ENCODE measurements around the gene CCDC60.
"Not testable (repeated sequence)": the region's sequence is repeated elsewhere in the genome, so short reads cannot be mapped to it uniquely, and the experiment has no call there.

Gene CCDC60

DNA sequence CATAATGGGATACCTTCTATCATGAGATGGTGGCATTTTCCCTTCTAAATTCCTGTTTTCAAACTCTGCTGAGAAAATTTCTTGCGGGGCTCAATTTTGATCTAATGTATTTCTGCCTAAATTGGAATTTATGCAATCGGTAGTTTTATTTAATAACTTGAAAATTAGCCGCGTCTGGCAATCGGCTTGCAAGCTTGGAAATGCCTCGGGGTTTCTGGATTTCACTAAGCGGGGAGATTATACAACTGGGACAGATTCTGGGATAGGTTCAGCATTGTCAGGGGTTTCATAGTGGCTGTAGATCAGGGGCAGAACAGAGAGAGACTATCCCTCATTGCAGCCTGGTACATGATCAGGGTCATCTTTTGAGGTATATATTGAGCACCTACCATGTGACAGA is 8.6 kb downstream of the CCDC60 start:
- no peaks in the 10 kb centered on the region for H3K27me3 ChIP-seq (replicated peaks; ENCODE audit: insufficient read depth, low read length)
- H3K4me2 ChIP-seq (ENCODE audit: low read depth, low read length) = no peak overlapping the region
- no peak overlapping the region for H3K9ac ChIP-seq (ENCODE audit: low read length)
- no peak for DNase-seq
- H2AFZ ChIP-seq (ENCODE audit: low read length) = no peak overlapping the region
- H3K4me3 ChIP-seq (ENCODE audit: low read length) = no peak overlapping the region
- no peaks in the 10 kb centered on the region for H3K36me3 ChIP-seq (replicated peaks; ENCODE audit: insufficient read depth, low read length)
- TF ChIP-seq, protein P1, sequence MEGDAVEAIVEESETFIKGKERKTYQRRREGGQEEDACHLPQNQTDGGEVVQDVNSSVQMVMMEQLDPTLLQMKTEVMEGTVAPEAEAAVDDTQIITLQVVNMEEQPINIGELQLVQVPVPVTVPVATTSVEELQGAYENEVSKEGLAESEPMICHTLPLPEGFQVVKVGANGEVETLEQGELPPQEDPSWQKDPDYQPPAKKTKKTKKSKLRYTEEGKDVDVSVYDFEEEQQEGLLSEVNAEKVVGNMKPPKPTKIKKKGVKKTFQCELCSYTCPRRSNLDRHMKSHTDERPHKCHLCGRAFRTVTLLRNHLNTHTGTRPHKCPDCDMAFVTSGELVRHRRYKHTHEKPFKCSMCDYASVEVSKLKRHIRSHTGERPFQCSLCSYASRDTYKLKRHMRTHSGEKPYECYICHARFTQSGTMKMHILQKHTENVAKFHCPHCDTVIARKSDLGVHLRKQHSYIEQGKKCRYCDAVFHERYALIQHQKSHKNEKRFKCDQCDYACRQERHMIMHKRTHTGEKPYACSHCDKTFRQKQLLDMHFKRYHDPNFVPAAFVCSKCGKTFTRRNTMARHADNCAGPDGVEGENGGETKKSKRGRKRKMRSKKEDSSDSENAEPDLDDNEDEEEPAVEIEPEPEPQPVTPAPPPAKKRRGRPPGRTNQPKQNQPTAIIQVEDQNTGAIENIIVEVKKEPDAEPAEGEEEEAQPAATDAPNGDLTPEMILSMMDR (IDR thresholded peaks at IDR 0.05; ENCODE audit: low read length) = no peak
- TF ChIP-seq EZH2phosphoT487 (IDR thresholded peaks at IDR 0.05; ENCODE audit: low read length) (no peak), EZH2 (optimal IDR thresholded peaks at IDR 0.05; ENCODE audit: low read depth, low read length) (no peak)
- no peaks in the 10 kb centered on the region for H3K9me2 ChIP-seq (replicated peaks; ENCODE audit: insufficient read depth, low read length)
- H4K20me1 ChIP-seq (ENCODE audit: insufficient read depth, low read length) = no peaks in the 10 kb centered on the region
- H3K4me1 ChIP-seq (ENCODE audit: low read length) = no peaks in the 10 kb centered on the region
- no peaks in the 10 kb centered on the region for H3K9me3 ChIP-seq (replicated peaks; ENCODE audit: insufficient read depth, low read length)
- no peaks in the 10 kb centered on the region for H3F3A ChIP-seq (ENCODE audit: insufficient read depth, low read length)
- no peak overlapping the region for H3K27ac ChIP-seq (ENCODE audit: low read length)
- H3K79me2 ChIP-seq (ENCODE audit: low read length) = no peaks in the 10 kb centered on the region

DNA sequence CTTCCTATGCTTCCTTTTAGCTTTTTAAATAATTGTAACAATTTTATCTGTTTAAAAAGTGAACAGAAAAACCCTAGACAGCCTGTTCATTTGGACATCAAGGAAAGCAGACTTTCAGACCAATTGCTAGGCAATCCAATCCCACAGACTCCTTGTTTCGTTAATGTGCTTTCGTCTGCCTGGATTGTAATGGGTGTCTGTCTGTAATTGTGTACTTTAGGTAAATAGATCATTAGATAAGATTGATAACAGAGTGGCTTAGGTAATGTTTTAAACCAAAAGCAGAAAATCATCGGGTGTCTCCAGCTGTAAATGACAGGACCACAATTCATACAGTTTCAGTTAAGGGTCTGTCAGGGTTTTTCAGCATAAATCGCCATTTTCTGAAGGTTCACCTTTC is 19.6 kb downstream of the CCDC60 start:
- H3K4me1 ChIP-seq (ENCODE audit: low read length) = no peaks in the 10 kb centered on the region
- H3K27me3 ChIP-seq (replicated peaks; ENCODE audit: insufficient read depth, low read length) = no peaks in the 10 kb centered on the region
- no peak overlapping the region for H3K4me3 ChIP-seq (ENCODE audit: low read length)
- TF ChIP-seq EZH2 (optimal IDR thresholded peaks at IDR 0.05; ENCODE audit: low read depth, low read length) (no peak), EZH2phosphoT487 (IDR thresholded peaks at IDR 0.05; ENCODE audit: low read length) (no peak)
- TF ChIP-seq, protein P1 (IDR thresholded peaks at IDR 0.05; ENCODE audit: low read length) = no peak
- no peak overlapping the region for H3K27ac ChIP-seq (ENCODE audit: low read length)
- no peaks in the 10 kb centered on the region for H3K9me2 ChIP-seq (replicated peaks; ENCODE audit: insufficient read depth, low read length)
- H3K9ac ChIP-seq (ENCODE audit: low read length) = no peak overlapping the region
- H2AFZ ChIP-seq (ENCODE audit: low read length) = no peak overlapping the region
- H3K79me2 ChIP-seq (ENCODE audit: low read length) = no peaks in the 10 kb centered on the region
- no peaks in the 10 kb centered on the region for H3K9me3 ChIP-seq (replicated peaks; ENCODE audit: insufficient read depth, low read length)
- no peaks in the 10 kb centered on the region for H4K20me1 ChIP-seq (ENCODE audit: insufficient read depth, low read length)
- H3K4me2 ChIP-seq (ENCODE audit: low read depth, low read length) = no peak overlapping the region
- no peaks in the 10 kb centered on the region for H3K36me3 ChIP-seq (replicated peaks; ENCODE audit: insufficient read depth, low read length)
- no peaks in the 10 kb centered on the region for H3F3A ChIP-seq (ENCODE audit: insufficient read depth, low read length)
- no peak for DNase-seq

DNA sequence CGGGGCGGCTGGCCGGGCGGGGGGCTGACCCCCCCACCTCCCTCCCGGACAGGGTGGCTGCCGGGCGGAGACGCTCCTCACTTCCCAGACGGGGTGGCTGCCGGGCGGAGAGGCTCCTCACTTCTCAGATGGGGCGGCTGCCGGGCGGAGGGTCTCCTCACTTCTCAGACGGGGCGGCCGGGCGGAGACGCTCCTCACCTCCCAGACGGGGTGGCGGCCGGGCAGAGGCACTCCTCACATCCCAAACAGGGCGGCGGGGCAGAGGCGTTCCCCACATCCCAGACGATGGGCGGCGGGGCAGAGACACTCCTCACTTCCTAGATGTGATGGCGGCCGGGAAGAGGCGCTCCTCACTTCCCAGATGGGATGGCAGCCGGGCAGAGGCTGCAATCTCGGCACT is 25.8 kb downstream of the CCDC60 start:
- H3K27ac ChIP-seq (ENCODE audit: low read length); H2AFZ ChIP-seq (ENCODE audit: low read length); DNase-seq; H3K4me2 ChIP-seq (ENCODE audit: low read depth, low read length); H3K27me3 ChIP-seq (replicated peaks; ENCODE audit: insufficient read depth, low read length); H3K9ac ChIP-seq (ENCODE audit: low read length); H3K79me2 ChIP-seq (ENCODE audit: low read length); H3K4me3 ChIP-seq (ENCODE audit: low read length); H3K9me2 ChIP-seq (replicated peaks; ENCODE audit: insufficient read depth, low read length); H3K4me1 ChIP-seq (ENCODE audit: low read length); H3K36me3 ChIP-seq (replicated peaks; ENCODE audit: insufficient read depth, low read length); H4K20me1 ChIP-seq (ENCODE audit: insufficient read depth, low read length); H3K9me3 ChIP-seq (replicated peaks; ENCODE audit: insufficient read depth, low read length); H3F3A ChIP-seq (ENCODE audit: insufficient read depth, low read length): not testable (repeated sequence)

DNA sequence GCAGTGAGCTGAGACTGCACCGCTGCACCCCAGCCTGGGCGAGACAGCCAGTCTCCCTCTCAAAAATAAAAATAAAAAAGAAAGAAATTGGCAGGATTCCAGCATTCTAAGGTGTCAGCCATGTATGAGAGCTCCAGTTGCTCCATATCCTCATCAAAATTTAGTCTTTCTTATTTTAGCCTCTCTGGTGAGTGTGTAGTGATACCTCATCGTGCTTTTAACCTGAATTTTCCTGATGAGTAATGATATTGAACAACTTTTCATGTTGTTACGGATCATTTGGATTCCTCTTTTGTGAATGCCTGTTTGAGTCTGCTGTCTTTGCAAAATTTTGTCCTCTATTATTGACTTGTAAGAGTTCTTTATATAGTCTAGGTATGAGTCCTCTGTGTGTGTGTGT is 28.5 kb downstream of the CCDC60 start:
- TF ChIP-seq EZH2phosphoT487 (IDR thresholded peaks at IDR 0.05; ENCODE audit: low read length) = no peak
- H3K4me3 ChIP-seq (ENCODE audit: low read length) = no peak overlapping the region
- no peaks in the 10 kb centered on the region for H3K9me2 ChIP-seq (replicated peaks; ENCODE audit: insufficient read depth, low read length)
- DNase-seq = no peak
- H3K27me3 ChIP-seq (replicated peaks; ENCODE audit: insufficient read depth, low read length) = no peaks in the 10 kb centered on the region
- H2AFZ ChIP-seq (ENCODE audit: low read length) = no peak overlapping the region
- no peaks in the 10 kb centered on the region for H4K20me1 ChIP-seq (ENCODE audit: insufficient read depth, low read length)
- H3K4me1 ChIP-seq (ENCODE audit: low read length) = no peaks in the 10 kb centered on the region
- H3K27ac ChIP-seq (ENCODE audit: low read length) = no peak overlapping the region
- H3K79me2 ChIP-seq (ENCODE audit: low read length) = no peaks in the 10 kb centered on the region
- H3K36me3 ChIP-seq (replicated peaks; ENCODE audit: insufficient read depth, low read length) = no peaks in the 10 kb centered on the region
- H3K4me2 ChIP-seq (ENCODE audit: low read depth, low read length) = no peak overlapping the region
- no peaks in the 10 kb centered on the region for H3K9me3 ChIP-seq (replicated peaks; ENCODE audit: insufficient read depth, low read length)
- no peaks in the 10 kb centered on the region for H3F3A ChIP-seq (ENCODE audit: insufficient read depth, low read length)
- H3K9ac ChIP-seq (ENCODE audit: low read length) = no peak overlapping the region

All from MM.1S (cell line).